Natural killer cell (primary cell): ENCODE results near the gene GTPBP4. TPM values are rescaled to one million over a fixed set of nuclear protein-coding genes. Genes with fewer than 3 reads are reported as not detected.

ENCODE experiments used
- ATAC-seq, 3 donors: fragments of 150-1000 bp in 2 of 3; fragments of 200-7000 bp in 1 of 3; cut with Tn5 transposase; 1 replicate in 1 of 3; 2 replicates in 2 of 3; pipeline ENCODE4 v1.10.0; 2021; ENCODE audit warnings: mild to moderate bottlenecking in 2 of 3, moderate library complexity in 2 of 3
- DNase-seq, 2 donors: peaks; one replicate each; pipeline versions ENCODE4 v3.0.0 to v3.0.0-alpha.2; 2013 to 2021; ENCODE audit warnings: mixed read lengths in 1 of 2
- H3K27ac ChIP-seq: one replicate; pipeline ENCODE4 v1.5.1; 2013; ENCODE audit warnings: mild to moderate bottlenecking, low read length
- H3K27me3 ChIP-seq: one replicate; pipeline ENCODE4 v1.6.1; 2013; ENCODE audit warnings: low read length; ENCODE audit not compliant: control insufficient read depth, insufficient read depth
- H3K36me3 ChIP-seq: one replicate; pipeline ENCODE4 v1.6.1; 2013; ENCODE audit warnings: low read length; ENCODE audit not compliant: control insufficient read depth, insufficient read depth
- H3K4me1 ChIP-seq: one replicate; pipeline ENCODE4 v1.6.1; 2013; ENCODE audit warnings: low read length; ENCODE audit not compliant: control insufficient read depth, insufficient read depth
- H3K4me3 ChIP-seq: one replicate; pipeline ENCODE4 v1.5.1; 2013; ENCODE audit warnings: low read length
- H3K9me3 ChIP-seq: one replicate; pipeline ENCODE4 v1.6.1; 2013; ENCODE audit warnings: low read length; ENCODE audit not compliant: control insufficient read depth, insufficient read depth
- H3K27ac Mint-ChIP-seq, 2 donors: one replicate each; pipeline ENCODE4 v1.8.0; 2022; ENCODE audit warnings: mild to moderate bottlenecking in 2 of 2, mixed read lengths in 2 of 2, moderate library complexity in 1 of 2
- H3K27me3 Mint-ChIP-seq, 2 donors: one replicate each; pipeline ENCODE4 v1.8.0; 2022; ENCODE audit warnings: low read depth in 2 of 2, mixed read lengths in 2 of 2
- H3K36me3 Mint-ChIP-seq: one replicate; pipeline ENCODE4 v1.8.0; 2022; ENCODE audit warnings: mixed read lengths
- H3K4me1 Mint-ChIP-seq, 2 donors: one replicate each; pipeline ENCODE4 v1.8.0; 2022; ENCODE audit warnings: mixed read lengths in 2 of 2
- H3K4me3 Mint-ChIP-seq: one replicate; pipeline ENCODE4 v1.8.0; 2022; ENCODE audit warnings: mild to moderate bottlenecking, moderate library complexity, mixed read lengths
- H3K9me3 Mint-ChIP-seq, 2 donors: one replicate each; pipeline ENCODE4 v1.8.0; 2022; ENCODE audit warnings: mixed read lengths in 2 of 2
- CTCF ChIP-seq: fragments of 200-600 bp; IDR thresholded peaks from one replicate; pipeline ENCODE4 v1.8.0; 2022; ENCODE audit warnings: antibody characterized with exemption
- WGBS: methylation state at CpG from one replicate; pipeline ENCODE4 v1.1.7; 2013; ENCODE audit warnings: missing lambda C conversion rate; ENCODE audit not compliant: insufficient coverage; 5-methylcytosine and 5-hydroxymethylcytosine counted together
- intact Hi-C: fragments of 100-400 bp; cut with micrococcal nuclease; formaldehyde crosslinking; loops from one replicate; pipeline ENCODE4 v1.14.2; 2022
- total RNA-seq, 4 donors: library from RNA; stranded (reverse); fragments of 120-200 nt in 1 of 4; gene quantifications; one replicate each; pipeline versions ENCODE4 v1.2.3 to v1.2.4, GENCODE V29; 2013 to 2022

GTPBP4 gene
- total RNA-seq, 3 donors from 2014 or later (not counting 1 experiment from before 2014, with no cell fraction given), result 53.9 to 99.6 (median 72.5) TPM

- Histone ChIP-seq H3K9me3 (no peaks in the 10 kb centered on the region), H3K27me3 (no peaks in the 10 kb centered on the region), H3K27ac (no peak overlapping the region), H3K4me3 (no peak overlapping the region), H3K36me3 (no peaks in the 10 kb centered on the region), H3K4me1 (peaks cover 5% of the 10 kb centered on the region)
- intact Hi-C loops, result no loop called here
- Mint-ChIP-seq H3K36me3 (no peaks in the 10 kb centered on the region), H3K4me1 (peaks cover 6 to 13% of the 10 kb centered on the region in 2 donors), H3K9me3 (no peaks in the 10 kb centered on the region), H3K27ac (peak overlapping the region in 1 of 2 donors; percentile 82), H3K4me3 (no peak overlapping the region), H3K27me3 (no peaks in the 10 kb centered on the region)
- 33% methylated on average over 12 of the region's 14 CpGs for WGBS
- TF ChIP-seq CTCF, result no peak
- peak; percentile 57 to 90 (median 60) for ATAC-seq
- DNase-seq, result peak; percentile 25 to 27
These were observed 44.0 kb upstream of the GTPBP4 start for GRCh38 chr10:944034-944831.

- H3K9me3 Mint-ChIP-seq, result no peaks in the 10 kb centered on the region
- no peaks in the 10 kb centered on the region for H3K4me1 ChIP-seq
- H3K4me3 ChIP-seq, result no peak overlapping the region
- no peaks in the 10 kb centered on the region for H3K36me3 Mint-ChIP-seq
- no peaks in the 10 kb centered on the region for H3K27me3 Mint-ChIP-seq
- no peak overlapping the region for H3K4me3 Mint-ChIP-seq
- no peak overlapping the region for H3K27ac Mint-ChIP-seq
- intact Hi-C loops, result no loop called here
- ATAC-seq, result no peak
- H3K27ac ChIP-seq, result no peak overlapping the region
- H3K4me1 Mint-ChIP-seq, result peaks cover 6 to 13% of the 10 kb centered on the region in 2 donors
- whole genome bisulfite sequencing, result 95% methylated on average over 6 of the region's 6 CpGs
- TF ChIP-seq CTCF, result no peak
- no peaks in the 10 kb centered on the region for H3K36me3 ChIP-seq
- DNase-seq, result no peak
- H3K9me3 ChIP-seq, result no peaks in the 10 kb centered on the region
- H3K27me3 ChIP-seq, result no peaks in the 10 kb centered on the region
These were observed 42.5 kb upstream of the GTPBP4 start for GRCh38 chr10:945778-946177.

GRCh38 chr10:947051-947450 is 41.2 kb upstream of the GTPBP4 start:
- Mint-ChIP-seq H3K36me3 (no peaks in the 10 kb centered on the region), H3K27ac (no peak overlapping the region)

More at GRCh38 chr10:947051-947450, 41.2 kb upstream of the GTPBP4 start:
- peaks cover 6 to 13% of the 10 kb centered on the region in 2 donors for H3K4me1 Mint-ChIP-seq
- H3K27me3 Mint-ChIP-seq, result peaks cover 0 to 2% of the 10 kb centered on the region in 2 donors
- no peak for ATAC-seq
- H3K9me3 Mint-ChIP-seq, result no peaks in the 10 kb centered on the region
- DNase-seq, result no peak
- no peak for TF ChIP-seq CTCF
- WGBS, result 92% methylated on average over 9 of the region's 9 CpGs
- no peak overlapping the region for H3K4me3 Mint-ChIP-seq
- no peaks in the 10 kb centered on the region for H3K9me3 ChIP-seq
- H3K27me3 ChIP-seq, result no peaks in the 10 kb centered on the region
- no peaks in the 10 kb centered on the region for H3K4me1 ChIP-seq
- no peak overlapping the region for H3K27ac ChIP-seq
- no peak overlapping the region for H3K4me3 ChIP-seq
- intact Hi-C loops, result no loop called here
- no peaks in the 10 kb centered on the region for H3K36me3 ChIP-seq
